ENCODE results near the gene TNPO3.
A peak's percentile ranks its signal among the peaks of the same experiment; 100 is the strongest.

The TNPO3 gene

DNA sequence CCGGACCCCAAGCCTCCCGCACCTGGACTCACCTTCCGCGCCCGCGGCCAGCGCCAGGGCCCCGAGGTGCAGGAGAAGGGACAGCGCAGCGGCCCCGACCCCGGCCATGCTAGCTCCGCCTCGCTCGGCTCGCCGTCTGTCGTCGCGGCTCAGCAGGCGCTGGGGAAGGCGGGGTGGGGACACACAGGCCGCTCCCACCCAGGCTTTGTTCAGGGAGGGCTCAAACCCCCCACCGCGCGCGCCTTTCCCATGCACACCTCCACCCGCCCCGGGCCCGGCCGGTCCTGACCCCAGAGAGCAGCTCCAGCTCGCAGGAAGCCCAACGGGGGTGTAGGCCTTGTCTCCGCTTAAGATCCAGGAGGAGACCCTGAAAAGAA, 144.4 kb downstream of the TNPO3 start, which contains the start of gene KCP:
Gene KCP (minus strand): TSS at position 141 of the 377 bp plus-strand sequence. CDS start 33 bp downstream, at position 108.
- no peak for TF ChIP-seq CTCF (IDR thresholded peaks at IDR 0.05; ENCODE audit: borderline replicate concordance, control extremely low read depth, extremely low read depth, insufficient read depth, missing control alignments)
- peak; percentile 18 for DNase-seq (ENCODE audit: low spot score)
- in situ Hi-C loops (cut with MboI; ENCODE audit: low sequenced_read_pairs, unreplicated experiment) = loop anchor here (25.0 kb wide), 1 partner anchor 177 kb away; no protein-coding TSS in a partner anchor

DNA sequence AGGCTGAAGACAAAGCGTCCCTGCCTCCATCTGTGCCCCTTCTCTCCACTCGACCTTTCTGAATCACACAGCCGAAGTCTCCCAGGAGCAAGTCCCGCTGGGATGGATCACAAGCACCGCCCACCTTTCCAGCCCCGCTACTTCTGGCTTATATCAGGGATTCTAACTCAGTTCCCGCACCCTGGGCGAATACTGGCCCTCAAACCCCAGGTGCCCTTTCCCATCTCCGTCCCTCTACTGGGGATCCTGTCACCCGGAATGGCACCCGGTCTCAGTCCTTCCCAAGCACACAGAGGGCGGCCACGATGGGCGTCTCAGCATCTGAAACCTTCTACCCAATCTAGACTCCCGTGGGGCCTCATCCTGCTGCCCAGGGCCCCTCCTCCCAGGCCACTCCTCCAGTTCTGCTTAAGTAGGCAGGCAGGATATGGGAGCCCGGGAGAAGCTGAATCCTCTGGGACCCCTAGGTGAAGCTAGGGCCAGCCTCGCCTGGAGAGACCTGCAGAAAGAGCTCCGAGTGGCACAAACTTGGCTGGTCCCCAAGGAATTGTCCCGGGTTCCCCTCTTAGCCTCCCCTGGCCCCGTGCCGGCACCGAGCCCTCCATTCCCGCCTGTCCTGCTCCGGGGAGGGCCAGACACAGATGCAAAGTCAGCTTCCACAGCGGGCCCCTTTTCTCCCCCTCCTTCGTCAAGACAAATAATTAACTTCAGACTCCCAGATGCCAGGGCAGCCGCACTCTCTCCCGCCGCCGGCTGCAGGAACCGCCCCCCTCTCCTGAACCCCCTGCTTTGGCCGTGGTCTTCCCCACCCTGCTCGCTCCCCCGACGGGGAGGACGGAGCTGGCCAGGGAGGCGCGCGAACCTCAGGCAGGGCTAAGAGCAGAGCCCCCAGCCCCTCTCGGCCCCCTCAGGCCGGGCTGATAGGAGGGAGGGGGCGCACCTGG, 145.0 kb downstream of the TNPO3 start:
- in situ Hi-C loops (cut with MboI; ENCODE audit: low sequenced_read_pairs, unreplicated experiment) = loop anchor here (10.0 to 25.0 kb wide), 2 partner anchors 177 to 305 kb away; no protein-coding TSS in a partner anchor
- TF ChIP-seq CTCF (IDR thresholded peaks at IDR 0.05; ENCODE audit: borderline replicate concordance, control extremely low read depth, extremely low read depth, insufficient read depth, missing control alignments) = no peak
- no peak for DNase-seq (ENCODE audit: low spot score)

DNA sequence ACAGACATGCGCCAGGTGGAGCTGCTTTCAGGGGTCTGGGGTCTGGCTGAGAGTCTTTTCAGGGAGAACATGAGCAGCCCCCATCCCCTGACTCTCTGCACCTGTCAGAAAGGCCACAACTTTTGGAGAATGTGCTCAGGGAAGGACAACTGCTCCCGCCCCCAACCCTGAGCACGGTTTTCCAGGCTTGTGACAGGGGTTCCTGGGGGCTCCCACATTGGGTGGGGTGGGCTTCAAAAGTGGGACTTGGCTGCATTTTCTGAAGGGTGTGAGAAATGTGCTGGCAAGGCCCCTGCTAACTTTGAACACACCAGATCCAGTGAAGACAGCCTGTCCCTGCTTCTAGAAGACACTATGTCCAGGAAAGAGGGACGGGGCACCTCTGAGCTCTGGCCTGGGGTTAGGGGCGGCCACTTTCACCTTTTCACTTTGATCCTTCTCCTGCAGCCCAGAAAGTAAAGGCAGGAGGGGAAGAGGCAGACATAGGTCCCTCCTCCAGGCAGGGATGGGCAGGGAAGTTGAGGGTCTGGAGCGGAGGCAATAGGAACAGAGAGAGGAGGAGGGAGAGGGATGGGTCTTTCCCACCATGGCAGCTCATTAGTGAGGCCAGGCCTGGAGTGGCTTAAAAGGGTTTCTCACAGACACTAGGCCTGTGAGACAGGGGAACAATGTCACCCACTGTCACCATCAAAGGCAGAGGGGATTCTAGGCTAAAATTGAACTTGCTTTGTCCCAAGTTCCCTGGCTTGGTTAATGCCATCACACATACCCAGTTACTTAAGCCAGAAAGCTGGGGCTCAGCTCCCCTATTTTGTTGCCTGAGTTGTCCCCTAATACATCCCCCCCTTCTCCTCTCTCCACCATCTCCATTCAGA, 145.9 kb downstream of the TNPO3 start:
- in situ Hi-C loops (cut with MboI; ENCODE audit: low sequenced_read_pairs, unreplicated experiment) = loop anchor here (10.0 to 25.0 kb wide), 2 partner anchors 178 to 306 kb away; no protein-coding TSS in a partner anchor
- no peak for TF ChIP-seq CTCF (IDR thresholded peaks at IDR 0.05; ENCODE audit: borderline replicate concordance, control extremely low read depth, extremely low read depth, insufficient read depth, missing control alignments)

DNA sequence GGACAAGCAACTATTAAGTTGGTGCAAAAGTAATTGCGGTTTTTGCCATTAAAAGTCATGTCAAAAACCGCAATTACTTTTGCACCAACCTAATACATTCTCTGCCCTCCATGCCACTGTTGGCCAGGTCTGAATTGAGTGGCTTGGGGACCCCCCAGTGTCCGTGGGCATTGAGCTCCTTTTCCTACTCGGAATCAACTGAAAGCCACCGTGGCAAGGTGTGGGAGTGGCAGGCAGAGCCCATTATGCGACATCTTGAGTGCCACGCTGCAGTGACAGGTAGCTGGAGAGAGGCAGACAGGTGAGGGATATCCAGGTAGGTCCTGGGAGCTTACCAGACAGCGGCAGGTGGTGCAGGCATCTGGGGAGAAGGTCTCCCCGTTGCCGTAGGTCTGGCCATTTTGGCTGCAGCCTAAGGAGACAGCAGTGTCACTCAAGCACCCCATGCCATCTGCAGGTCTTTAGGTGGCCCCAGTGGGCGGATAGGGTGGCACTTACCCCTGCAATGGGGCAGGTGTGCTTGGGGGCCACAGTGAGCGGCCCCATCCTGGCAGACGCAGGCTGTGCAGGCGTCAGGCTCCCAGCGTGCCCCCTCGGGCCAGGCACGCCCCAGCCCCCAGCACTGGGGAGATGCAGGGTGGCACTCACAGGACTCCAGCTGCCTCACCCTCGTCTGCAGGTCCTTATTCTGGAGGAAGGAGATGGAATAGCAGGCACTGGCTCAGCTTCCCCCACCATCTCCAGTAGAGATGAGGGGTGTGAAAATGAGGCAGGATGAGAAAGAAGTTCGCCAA, 147.9 kb downstream of the TNPO3 start:
- in situ Hi-C loops (cut with MboI; ENCODE audit: low sequenced_read_pairs, unreplicated experiment) = loop anchor here (10.0 to 25.0 kb wide), 2 partner anchors 180 to 308 kb away; no protein-coding TSS in a partner anchor
- TF ChIP-seq CTCF (IDR thresholded peaks at IDR 0.05; ENCODE audit: borderline replicate concordance, control extremely low read depth, extremely low read depth, insufficient read depth, missing control alignments) = no peak
- DNase-seq (ENCODE audit: low spot score) = no peak

More for the DNA sequence above, 145.9 kb downstream of the TNPO3 start:
- no peak for DNase-seq (ENCODE audit: low spot score)

- TF ChIP-seq CTCF (IDR thresholded peaks at IDR 0.05; ENCODE audit: borderline replicate concordance, control extremely low read depth, extremely low read depth, insufficient read depth, missing control alignments) = no peak
- in situ Hi-C loops (cut with MboI; ENCODE audit: low sequenced_read_pairs, unreplicated experiment) = loop anchor here (10.0 to 25.0 kb wide), 2 partner anchors 181 to 309 kb away; no protein-coding TSS in a partner anchor
These were observed 148.7 kb downstream of the TNPO3 start for GRCh38 chr7:128906001-128906765.

More at GRCh38 chr7:128906001-128906765, 148.7 kb downstream of the TNPO3 start:
- no peak for DNase-seq (ENCODE audit: low spot score)

All from GM13976 (cell line).